ENCODE measurements around the gene TRMT112.

DNA sequence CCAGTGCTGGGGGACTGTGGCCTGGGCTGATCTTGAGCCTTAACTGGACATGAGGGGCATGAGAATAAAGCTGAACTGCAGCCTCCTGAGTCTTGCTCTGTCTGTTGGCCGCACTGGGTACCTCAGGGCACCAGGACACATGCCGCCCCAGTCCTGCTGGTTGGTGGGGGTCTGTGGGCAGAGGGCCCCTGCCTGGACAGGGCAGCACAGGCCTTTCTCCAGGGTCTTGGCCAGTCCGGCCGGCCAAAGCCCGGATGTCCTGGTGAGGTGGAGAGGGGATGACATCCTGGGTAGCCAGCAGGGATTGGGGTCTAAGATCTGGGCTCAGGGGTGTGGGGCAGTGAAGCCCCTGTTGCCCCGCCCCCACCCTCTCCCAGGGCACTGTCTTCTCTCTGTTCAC, 40.1 kb upstream of the TRMT112 start:
- TF ChIP-seq POLR2AphosphoS5 (IDR thresholded peaks at IDR 0.05): no peak
- TF ChIP-seq, protein P1, sequence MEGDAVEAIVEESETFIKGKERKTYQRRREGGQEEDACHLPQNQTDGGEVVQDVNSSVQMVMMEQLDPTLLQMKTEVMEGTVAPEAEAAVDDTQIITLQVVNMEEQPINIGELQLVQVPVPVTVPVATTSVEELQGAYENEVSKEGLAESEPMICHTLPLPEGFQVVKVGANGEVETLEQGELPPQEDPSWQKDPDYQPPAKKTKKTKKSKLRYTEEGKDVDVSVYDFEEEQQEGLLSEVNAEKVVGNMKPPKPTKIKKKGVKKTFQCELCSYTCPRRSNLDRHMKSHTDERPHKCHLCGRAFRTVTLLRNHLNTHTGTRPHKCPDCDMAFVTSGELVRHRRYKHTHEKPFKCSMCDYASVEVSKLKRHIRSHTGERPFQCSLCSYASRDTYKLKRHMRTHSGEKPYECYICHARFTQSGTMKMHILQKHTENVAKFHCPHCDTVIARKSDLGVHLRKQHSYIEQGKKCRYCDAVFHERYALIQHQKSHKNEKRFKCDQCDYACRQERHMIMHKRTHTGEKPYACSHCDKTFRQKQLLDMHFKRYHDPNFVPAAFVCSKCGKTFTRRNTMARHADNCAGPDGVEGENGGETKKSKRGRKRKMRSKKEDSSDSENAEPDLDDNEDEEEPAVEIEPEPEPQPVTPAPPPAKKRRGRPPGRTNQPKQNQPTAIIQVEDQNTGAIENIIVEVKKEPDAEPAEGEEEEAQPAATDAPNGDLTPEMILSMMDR (IDR thresholded peaks at IDR 0.05): no peak
